A549 (cell line): Measurements from ENCODE around the gene CD69. TPM values are rescaled to one million over a fixed set of nuclear protein-coding genes. Genes with fewer than 3 reads are reported as not detected.

ENCODE experiments used
- ATAC-seq, 2 experiments: fragments of 200-7000 bp in 1 of 2; fragments of >200 bp in 1 of 2; cut with Nextera tagmentation in 1 of 2; cut with Tn5 transposase in 1 of 2; 3 replicates each; pipeline versions ENCODE4 v1.8.0 to v1.9.1; 2018 to 2020; ENCODE audit warnings: mild to moderate bottlenecking in 1 of 2, moderate library complexity in 1 of 2
- CTCF ChIA-PET: fragments of 300-600 bp; sonication (Branson Sonifier 250); formaldehyde crosslinking; extraction: SDS; loops from one replicate; lab custom pipeline; 2021; ENCODE audit warnings: antibody characterized with exemption, inconsistent platforms; lab: Yijun Ruan, JAX
- POLR2A ChIA-PET: fragments of 350-600 bp; formaldehyde crosslinking; extraction: SDS; loops from one replicate; lab custom pipeline; 2021; ENCODE audit warnings: antibody characterized with exemption, inconsistent platforms; lab: Yijun Ruan, JAX
- DNase-seq, 2 experiments: peaks; one replicate each; pipeline versions ENCODE4 v3.0.0 to v3.0.0-alpha.2; 2011 to 2016; ENCODE audit warnings: low read depth in 1 of 2, low spot score in 1 of 2
- FAIRE-seq: peaks from 2 replicates; lab custom pipeline; 2011; peaks lifted over from hg19 to GRCh38; lab: Jason Lieb, UNC
- H3K27ac ChIP-seq, 2 experiments: fragments of >200 bp; sonication (Bioruptor Twin); formaldehyde crosslinking; 3 replicates each; pipeline ENCODE4 v1.5.1; 2016 to 2017
- H3K4me1 ChIP-seq: fragments of >200 bp; sonication (Bioruptor Twin); formaldehyde crosslinking; 3 replicates; pipeline ENCODE4 v1.6.1; 2016
- H3K4me2 ChIP-seq: fragments of >200 bp; sonication (Bioruptor Twin); formaldehyde crosslinking; 3 replicates; pipeline ENCODE4 v1.6.1; 2016
- H3K4me3 ChIP-seq: fragments of >200 bp; sonication (Bioruptor Twin); formaldehyde crosslinking; 3 replicates; pipeline ENCODE4 v1.5.1; 2016
- H3K9me3 ChIP-seq: fragments of >200 bp; sonication (Bioruptor Twin); formaldehyde crosslinking; 3 replicates; pipeline ENCODE4 v1.6.1; 2016
- BHLHE40 ChIP-seq: IDR thresholded peaks from 2 replicates; pipeline ENCODE4 v1.6.1; 2012; ENCODE audit warnings: low read depth, low read length, inconsistent platforms
- CBX8 ChIP-seq: fragments of 200-600 bp; sonication (generic); IDR thresholded peaks from 2 replicates; pipeline ENCODE4 v1.6.1; 2016
- FOSB ChIP-seq: fragments of 250-450 bp; sonication (Bioruptor Pico); IDR thresholded peaks from 2 replicates; pipeline ENCODE4 v1.5.0; 2020; ENCODE audit warnings: mild to moderate bottlenecking, moderate library complexity
- HOXA7 ChIP-seq: fragments of 250-450 bp; sonication (Bioruptor Pico); IDR thresholded peaks from 2 replicates; pipeline ENCODE4 v1.5.0; 2020; ENCODE audit warnings: mild to moderate bottlenecking, moderate library complexity
- HOXB13 ChIP-seq: fragments of 250-450 bp; sonication (Bioruptor Pico); IDR thresholded peaks from 2 replicates; pipeline ENCODE4 v1.5.0; 2020; ENCODE audit warnings: low read depth, mild to moderate bottlenecking, moderate library complexity
- JUN ChIP-seq, 2 experiments: fragments of >200 bp; sonication (Bioruptor Twin); formaldehyde crosslinking; IDR thresholded peaks; 2 replicates in 1 of 2; 3 replicates in 1 of 2; pipeline ENCODE4 v1.6.1; 2016 to 2017
- JUNB ChIP-seq: fragments of >200 bp; sonication (Bioruptor Twin); formaldehyde crosslinking; IDR thresholded peaks from 2 replicates; pipeline ENCODE4 v1.6.1; 2016
- KDM5A ChIP-seq: fragments of 200-600 bp; sonication (generic); IDR thresholded peaks from 2 replicates; pipeline ENCODE4 v1.6.1; 2016; ENCODE audit warnings: antibody characterized with exemption, mild to moderate bottlenecking
- MAFK ChIP-seq: fragments of 450-650 bp; IDR thresholded peaks from 2 replicates; pipeline ENCODE4 v1.6.1; 2014; ENCODE audit not compliant: partially characterized antibody
- PHF8 ChIP-seq: fragments of 200-600 bp; sonication (generic); IDR thresholded peaks from 2 replicates; pipeline ENCODE4 v1.6.1; 2016; ENCODE audit warnings: low read depth, mild to moderate bottlenecking, antibody characterized with exemption, moderate library complexity, borderline replicate concordance
- RCOR1 ChIP-seq: fragments of 150-350 bp; IDR thresholded peaks from 2 replicates; pipeline ENCODE4 v1.6.1; 2014; ENCODE audit warnings: antibody characterized with exemption, low read length, low read depth
- TFCP2L1 ChIP-seq: fragments of 250-450 bp; sonication (Bioruptor Pico); IDR thresholded peaks from 2 replicates; pipeline ENCODE4 v1.5.0; 2021; ENCODE audit warnings: mild to moderate bottlenecking
- TP53 ChIP-seq: fragments of 250-450 bp; sonication (Bioruptor Pico); IDR thresholded peaks from 2 replicates; pipeline ENCODE4 v1.5.0; 2021; ENCODE audit warnings: mild to moderate bottlenecking, moderate library complexity
- ZFP36 ChIP-seq: fragments of 450-650 bp; IDR thresholded peaks from 2 replicates; pipeline ENCODE4 v1.6.1; 2014; ENCODE audit warnings: borderline replicate concordance; ENCODE audit not compliant: partially characterized antibody
- ZSCAN20 ChIP-seq: fragments of 250-450 bp; sonication (Bioruptor Pico); IDR thresholded peaks from 2 replicates; pipeline ENCODE4 v1.8.0; 2022; ENCODE audit warnings: mild to moderate bottlenecking, moderate library complexity
- WGBS: methylation state at CpG from one replicate; pipeline ENCODE4 v1.1.6; 2017; ENCODE audit errors: missing lambda C conversion rate; 5-methylcytosine and 5-hydroxymethylcytosine counted together
- polyA plus RNA-seq, 4 experiments: library from polyadenylated mRNA; depleted of rRNA in 3 of 4; stranded (reverse); fragments of >200 nt; fragmentation: RNase III in 1 of 4; extraction: RNeasy Plus Mini Kit Qiagen cat#74134 plus additional on column Dnase treatment in 1 of 4; gene quantifications; 2 replicates in 3 of 4; 3 replicates in 1 of 4; pipeline ENCODE4 v1.2.3, GENCODE V29; 2011 to 2017
- TF ChIP-seq, protein P1 (sequence below): IDR thresholded peaks from 2 replicates; pipeline ENCODE4 v1.6.1; 2012; ENCODE audit warnings: low read depth, borderline replicate concordance
- TF ChIP-seq, protein P2 (sequence below): IDR thresholded peaks from 2 replicates; pipeline ENCODE4 v1.6.1; 2012
- TF ChIP-seq, protein P3 (sequence below): fragments of >200 bp; sonication (Bioruptor Twin); formaldehyde crosslinking; IDR thresholded peaks from 2 replicates; pipeline ENCODE4 v1.6.1; 2016
- TF ChIP-seq, protein P4 (sequence below): IDR thresholded peaks from 2 replicates; pipeline ENCODE4 v1.6.1; 2012
- TF ChIP-seq, protein P5 (sequence below): fragments of >200 bp; sonication (Bioruptor Twin); formaldehyde crosslinking; IDR thresholded peaks from 3 replicates; pipeline ENCODE4 v1.5.1; 2016

Gene CD69
- polyA plus RNA-seq, 2 of the 4 experiments (the other 2 are of a cell fraction) = not detected

DNA sequence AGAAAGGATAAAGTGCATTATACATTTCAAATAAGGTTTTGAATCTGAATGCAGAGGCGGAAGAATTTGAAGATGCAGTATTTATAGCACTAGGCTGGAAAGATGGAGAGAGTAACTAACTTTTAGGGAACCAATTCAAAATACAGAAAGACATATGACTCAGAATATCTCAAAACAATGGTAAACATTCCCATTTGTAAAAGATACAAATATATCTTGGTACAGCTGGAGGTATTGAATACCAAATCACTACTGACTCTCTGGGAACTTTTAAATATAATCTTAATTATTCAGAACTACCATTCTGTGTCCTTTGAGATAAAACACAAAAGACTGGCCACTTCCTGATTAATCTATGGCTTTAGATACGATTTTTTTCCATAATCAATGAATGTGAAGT lies 5.1 kb downstream of the CD69 start:
- WGBS = 44% methylated on average over 2 of the region's 2 CpGs
- no peak for FAIRE-seq
- H3K9me3 ChIP-seq = no peaks in the 10 kb centered on the region
- no peak overlapping the region for H3K4me3 ChIP-seq
- H3K4me1 ChIP-seq = 0 out of 3 replicates have a peak, but pooled peaks cover 3% of the 10 kb centered on the region
- POLR2A ChIA-PET = no interaction called here
- H3K27ac ChIP-seq = no peak overlapping the region
- DNase-seq = no peak
- TF ChIP-seq, protein P1, sequence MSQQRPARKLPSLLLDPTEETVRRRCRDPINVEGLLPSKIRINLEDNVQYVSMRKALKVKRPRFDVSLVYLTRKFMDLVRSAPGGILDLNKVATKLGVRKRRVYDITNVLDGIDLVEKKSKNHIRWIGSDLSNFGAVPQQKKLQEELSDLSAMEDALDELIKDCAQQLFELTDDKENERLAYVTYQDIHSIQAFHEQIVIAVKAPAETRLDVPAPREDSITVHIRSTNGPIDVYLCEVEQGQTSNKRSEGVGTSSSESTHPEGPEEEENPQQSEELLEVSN = no peak
- TF ChIP-seq JUNB = no peak
- TF ChIP-seq HOXB13 (CRISPR knock-in tag) = no peak
- no peak for TF ChIP-seq HOXA7 (CRISPR knock-in tag)
- no peak for TF ChIP-seq TP53 (CRISPR knock-in tag)
- no peak for TF ChIP-seq ZFP36
- TF ChIP-seq BHLHE40 = no peak
- TF ChIP-seq, all 56 proteins: peak for 0
- no peak overlapping the region for H3K4me2 ChIP-seq
- CTCF ChIA-PET = no interaction called here
- no peak for ATAC-seq

DNA sequence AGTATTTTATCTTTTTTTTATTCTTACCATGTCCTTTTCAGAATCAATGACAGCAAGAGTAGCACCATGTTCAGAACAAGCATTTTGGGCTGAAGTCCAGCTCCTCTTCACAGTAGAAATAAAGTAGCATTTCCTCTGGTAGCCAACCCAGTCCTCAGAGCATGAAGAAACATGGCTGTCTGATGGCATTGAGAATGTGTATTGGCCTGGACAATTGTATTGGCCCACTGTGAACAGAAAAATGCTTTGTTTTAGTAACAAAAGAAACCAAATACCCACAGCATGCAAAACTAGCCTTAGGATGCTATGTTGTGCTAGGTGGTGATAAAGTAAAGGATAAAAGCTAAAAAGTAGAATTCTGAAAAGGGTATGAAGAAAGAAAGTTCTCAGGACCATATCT lies 5.7 kb downstream of the CD69 start:
- no peak for ATAC-seq
- Histone ChIP-seq H3K9me3 (no peaks in the 10 kb centered on the region), H3K4me1 (0 out of 3 replicates have a peak, but pooled peaks cover 3% of the 10 kb centered on the region), H3K27ac (no peak overlapping the region), H3K4me2 (no peak overlapping the region), H3K4me3 (no peak overlapping the region)
- CTCF ChIA-PET = interaction anchor here (1.9 kb wide), 1 partner anchor 385 kb away, joined by 5 read pairs; no protein-coding TSS in a partner anchor
- TF ChIP-seq TFCP2L1 (CRISPR knock-in tag) (no peak), BHLHE40 (no peak), PHF8 (no peak), RCOR1 (no peak), JUN (IDR thresholded peaks at IDR 0.05) (no peak), FOSB (CRISPR knock-in tag) (no peak), KDM5A (no peak), MAFK (no peak), ZSCAN20 (CRISPR knock-in tag) (no peak), JUNB (no peak), ZFP36 (no peak), CBX8 (no peak)
- TF ChIP-seq, protein P2, sequence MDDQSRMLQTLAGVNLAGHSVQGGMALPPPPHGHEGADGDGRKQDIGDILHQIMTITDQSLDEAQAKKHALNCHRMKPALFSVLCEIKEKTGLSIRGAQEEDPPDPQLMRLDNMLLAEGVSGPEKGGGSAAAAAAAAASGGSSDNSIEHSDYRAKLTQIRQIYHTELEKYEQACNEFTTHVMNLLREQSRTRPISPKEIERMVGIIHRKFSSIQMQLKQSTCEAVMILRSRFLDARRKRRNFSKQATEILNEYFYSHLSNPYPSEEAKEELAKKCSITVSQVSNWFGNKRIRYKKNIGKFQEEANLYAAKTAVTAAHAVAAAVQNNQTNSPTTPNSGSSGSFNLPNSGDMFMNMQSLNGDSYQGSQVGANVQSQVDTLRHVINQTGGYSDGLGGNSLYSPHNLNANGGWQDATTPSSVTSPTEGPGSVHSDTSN = no peak
- TF ChIP-seq, protein P3, sequence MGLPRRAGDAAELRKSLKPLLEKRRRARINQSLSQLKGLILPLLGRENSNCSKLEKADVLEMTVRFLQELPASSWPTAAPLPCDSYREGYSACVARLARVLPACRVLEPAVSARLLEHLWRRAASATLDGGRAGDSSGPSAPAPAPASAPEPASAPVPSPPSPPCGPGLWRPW = no peak
- TF ChIP-seq, protein P4, sequence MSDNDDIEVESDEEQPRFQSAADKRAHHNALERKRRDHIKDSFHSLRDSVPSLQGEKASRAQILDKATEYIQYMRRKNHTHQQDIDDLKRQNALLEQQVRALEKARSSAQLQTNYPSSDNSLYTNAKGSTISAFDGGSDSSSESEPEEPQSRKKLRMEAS = no peak
- TF ChIP-seq, protein P5, sequence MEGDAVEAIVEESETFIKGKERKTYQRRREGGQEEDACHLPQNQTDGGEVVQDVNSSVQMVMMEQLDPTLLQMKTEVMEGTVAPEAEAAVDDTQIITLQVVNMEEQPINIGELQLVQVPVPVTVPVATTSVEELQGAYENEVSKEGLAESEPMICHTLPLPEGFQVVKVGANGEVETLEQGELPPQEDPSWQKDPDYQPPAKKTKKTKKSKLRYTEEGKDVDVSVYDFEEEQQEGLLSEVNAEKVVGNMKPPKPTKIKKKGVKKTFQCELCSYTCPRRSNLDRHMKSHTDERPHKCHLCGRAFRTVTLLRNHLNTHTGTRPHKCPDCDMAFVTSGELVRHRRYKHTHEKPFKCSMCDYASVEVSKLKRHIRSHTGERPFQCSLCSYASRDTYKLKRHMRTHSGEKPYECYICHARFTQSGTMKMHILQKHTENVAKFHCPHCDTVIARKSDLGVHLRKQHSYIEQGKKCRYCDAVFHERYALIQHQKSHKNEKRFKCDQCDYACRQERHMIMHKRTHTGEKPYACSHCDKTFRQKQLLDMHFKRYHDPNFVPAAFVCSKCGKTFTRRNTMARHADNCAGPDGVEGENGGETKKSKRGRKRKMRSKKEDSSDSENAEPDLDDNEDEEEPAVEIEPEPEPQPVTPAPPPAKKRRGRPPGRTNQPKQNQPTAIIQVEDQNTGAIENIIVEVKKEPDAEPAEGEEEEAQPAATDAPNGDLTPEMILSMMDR = no peak
- DNase-seq = no peak
- FAIRE-seq = no peak
- POLR2A ChIA-PET = no interaction called here
